HG03064 (cell line): ENCODE data around the gene DSC1.

Experiments
- ATAC-seq: cut with Tn5 transposase; IDR thresholded peaks from one replicate; pipeline ENCODE4 v1.9.1; 2021; ENCODE audit warnings: low read depth; ENCODE audit not compliant: unreplicated experiment

The DSC1 gene, protein sequence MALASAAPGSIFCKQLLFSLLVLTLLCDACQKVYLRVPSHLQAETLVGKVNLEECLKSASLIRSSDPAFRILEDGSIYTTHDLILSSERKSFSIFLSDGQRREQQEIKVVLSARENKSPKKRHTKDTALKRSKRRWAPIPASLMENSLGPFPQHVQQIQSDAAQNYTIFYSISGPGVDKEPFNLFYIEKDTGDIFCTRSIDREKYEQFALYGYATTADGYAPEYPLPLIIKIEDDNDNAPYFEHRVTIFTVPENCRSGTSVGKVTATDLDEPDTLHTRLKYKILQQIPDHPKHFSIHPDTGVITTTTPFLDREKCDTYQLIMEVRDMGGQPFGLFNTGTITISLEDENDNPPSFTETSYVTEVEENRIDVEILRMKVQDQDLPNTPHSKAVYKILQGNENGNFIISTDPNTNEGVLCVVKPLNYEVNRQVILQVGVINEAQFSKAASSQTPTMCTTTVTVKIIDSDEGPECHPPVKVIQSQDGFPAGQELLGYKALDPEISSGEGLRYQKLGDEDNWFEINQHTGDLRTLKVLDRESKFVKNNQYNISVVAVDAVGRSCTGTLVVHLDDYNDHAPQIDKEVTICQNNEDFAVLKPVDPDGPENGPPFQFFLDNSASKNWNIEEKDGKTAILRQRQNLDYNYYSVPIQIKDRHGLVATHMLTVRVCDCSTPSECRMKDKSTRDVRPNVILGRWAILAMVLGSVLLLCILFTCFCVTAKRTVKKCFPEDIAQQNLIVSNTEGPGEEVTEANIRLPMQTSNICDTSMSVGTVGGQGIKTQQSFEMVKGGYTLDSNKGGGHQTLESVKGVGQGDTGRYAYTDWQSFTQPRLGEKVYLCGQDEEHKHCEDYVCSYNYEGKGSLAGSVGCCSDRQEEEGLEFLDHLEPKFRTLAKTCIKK

DNA sequence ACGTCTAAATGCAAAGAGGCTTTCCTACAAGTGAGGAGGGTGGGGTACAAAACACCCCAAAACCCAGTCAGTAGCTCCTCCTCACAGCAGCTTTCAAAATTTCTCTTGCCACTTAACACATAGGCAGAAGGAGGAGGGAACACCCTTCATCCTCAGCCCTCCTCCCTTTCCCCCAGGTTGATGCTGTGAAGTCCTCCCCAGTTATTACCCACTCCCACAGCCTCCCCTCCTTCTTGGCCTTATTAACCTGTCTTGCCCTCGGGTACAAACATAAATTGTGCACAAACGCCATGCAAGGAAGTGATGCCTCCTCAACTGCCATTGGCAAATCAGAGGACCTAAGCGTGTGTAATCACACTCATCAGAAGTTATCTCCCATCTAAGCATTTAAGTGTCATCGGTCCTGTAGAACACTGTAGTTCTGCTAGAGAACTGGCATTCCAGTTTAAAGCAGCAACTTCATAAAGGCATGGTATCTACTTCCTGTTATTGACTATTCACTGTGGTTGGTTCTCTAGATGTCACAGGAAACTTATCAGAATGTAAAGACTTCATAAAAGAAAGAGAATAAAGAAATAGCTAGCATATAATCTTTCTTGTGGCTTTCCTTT lies at the start of gene DSC1:
Gene DSC1, minus strand, starts transcription at position 32 of the 611 bp plus-strand sequence. CDS start 262 bp downstream, outside the sequence.
- ATAC-seq, result no peak

DNA sequence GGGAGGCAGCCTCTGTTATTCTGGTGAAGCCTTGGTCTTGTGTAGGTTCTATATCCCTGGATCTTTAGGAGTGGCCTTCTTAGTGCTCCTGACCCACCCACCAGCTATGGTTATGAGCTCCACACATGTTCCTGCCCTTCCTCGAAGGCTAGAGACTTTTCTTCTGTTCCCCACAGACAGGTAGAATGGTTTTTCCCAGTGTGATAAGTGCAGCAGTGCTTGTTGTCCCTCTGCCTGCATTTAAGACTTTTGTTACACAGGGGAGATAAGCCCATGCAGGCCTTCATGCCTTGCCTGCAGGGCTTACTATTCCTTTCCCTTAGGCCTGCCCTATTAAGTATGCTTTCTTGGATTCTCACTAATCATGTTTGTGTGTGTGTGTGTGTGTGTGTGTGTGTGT lies 48.4 kb upstream of the DSC1 start:
- no peak for ATAC-seq

DNA sequence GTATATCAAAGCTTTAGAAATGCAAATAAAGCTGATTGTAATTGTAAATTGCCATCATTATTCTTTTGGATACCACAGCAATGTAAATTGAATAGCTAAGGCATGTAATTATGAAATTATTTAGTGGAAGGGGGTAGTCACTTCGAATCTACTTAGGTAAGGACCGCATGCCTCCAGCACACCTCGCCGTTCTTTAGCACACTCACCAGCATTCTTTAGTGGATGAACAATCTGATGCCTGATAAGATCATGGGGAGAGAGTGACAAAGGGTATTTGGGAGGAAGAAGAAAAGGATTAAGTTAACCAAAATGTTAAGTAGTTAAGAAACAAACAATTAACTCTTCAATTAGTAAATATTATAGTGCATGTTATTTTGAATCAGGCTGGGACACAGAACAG lies 46.4 kb upstream of the DSC1 start:
- no peak for ATAC-seq

DNA sequence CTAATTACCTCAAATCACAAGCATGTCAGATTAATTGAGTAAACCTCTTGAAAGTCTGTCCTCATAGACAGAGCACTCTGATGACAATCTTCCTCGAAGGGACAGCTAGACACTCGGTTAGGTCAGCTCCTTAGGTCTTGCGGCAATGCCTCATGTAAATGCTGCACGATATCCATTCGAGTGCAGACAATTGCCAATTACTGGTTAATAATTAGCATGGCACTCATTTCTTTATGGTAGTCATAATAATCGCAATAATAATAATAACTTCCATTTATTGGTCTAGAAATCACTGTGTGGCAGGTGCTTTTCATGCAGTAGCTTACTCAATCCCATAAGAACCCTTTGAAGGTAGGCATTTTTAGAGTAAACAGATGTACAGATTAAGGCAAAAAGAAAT lies 44.7 kb upstream of the DSC1 start:
- ATAC-seq, result no peak

DNA sequence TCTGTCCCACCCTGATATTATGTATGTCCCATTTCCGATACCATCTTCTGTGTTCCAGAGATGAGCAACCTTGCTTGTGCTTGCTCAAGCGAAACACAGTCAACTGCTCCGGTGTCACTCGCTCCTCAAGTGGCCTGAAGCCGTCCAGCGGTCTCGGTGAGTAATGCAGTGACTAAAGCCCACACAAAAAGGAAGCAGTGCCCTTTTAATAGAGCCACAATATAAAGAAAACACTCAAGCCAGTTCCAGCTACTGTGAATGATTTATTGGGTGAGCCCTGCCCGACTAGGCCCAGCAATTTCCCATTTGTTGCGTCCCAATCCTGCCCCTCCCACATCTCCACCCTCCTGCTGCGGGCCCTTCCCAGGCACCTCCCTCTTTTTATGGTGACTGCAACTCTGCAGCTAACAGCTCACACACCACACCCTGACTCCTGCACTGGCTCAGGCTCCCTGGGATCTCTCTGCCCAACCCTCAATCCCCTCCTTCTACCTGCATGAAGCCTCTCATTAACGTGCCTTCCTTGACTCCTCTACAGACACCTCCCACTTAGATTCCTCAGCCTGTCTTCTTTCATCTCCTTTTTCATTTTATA lies 44.2 kb upstream of the DSC1 start:
- peak; percentile 86 for ATAC-seq

DNA sequence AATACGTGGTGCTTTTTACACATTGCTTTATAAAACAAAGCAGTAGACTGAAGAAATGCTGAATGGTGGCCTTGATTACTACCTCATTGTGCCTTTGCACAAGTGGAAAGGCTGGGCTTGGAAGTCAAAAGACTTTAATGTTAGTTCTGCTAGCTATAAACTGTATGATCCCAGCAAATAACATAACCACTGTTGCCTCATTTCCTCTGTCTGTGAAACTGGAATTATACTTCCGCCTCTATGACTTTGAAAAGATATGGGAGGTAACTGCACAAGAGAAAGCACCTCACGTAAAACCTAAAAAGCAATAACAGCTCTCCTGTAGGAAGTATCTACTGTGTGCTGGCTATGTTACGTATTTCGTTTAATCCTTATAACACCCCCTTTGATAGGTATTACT lies 43.4 kb upstream of the DSC1 start:
- no peak for ATAC-seq

DNA sequence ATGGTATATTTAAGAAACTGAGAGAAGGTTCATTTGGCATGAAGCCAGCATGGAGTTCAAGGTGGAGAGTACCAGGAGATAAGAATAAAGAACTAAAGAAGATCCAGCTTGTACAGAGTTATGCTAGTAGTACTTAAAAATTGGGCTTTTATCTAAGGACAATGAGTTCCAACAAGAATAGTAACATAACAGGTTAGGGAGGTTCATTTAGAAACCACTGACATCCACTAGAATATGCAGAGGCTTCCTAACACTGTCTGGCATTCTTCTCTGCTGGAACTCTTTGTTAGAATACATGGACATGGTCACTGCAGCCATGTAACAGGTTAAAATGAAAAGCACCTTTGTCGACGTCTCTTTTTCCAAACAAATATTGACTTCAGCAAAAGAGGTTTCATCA lies 42.6 kb upstream of the DSC1 start:
- no peak for ATAC-seq

DNA sequence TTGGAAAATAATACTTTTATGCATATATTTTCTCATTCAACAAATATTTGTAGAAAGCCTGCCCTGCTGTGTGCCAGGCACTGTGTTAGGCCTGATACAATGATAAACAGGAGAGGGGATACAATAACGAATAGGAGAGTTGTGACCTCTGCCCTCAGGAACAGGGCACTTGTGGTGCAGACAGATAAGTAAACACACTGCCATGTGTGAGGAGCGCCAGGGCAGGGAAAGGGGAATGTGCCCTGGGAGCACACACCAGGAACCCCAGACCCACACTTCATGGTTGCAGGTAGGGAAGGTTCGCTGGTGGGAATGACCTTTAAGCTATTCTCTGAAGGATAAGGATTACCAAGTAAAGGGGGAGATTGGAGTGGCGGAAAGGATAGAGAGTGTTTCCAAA lies 42.2 kb upstream of the DSC1 start:
- no peak for ATAC-seq

DNA sequence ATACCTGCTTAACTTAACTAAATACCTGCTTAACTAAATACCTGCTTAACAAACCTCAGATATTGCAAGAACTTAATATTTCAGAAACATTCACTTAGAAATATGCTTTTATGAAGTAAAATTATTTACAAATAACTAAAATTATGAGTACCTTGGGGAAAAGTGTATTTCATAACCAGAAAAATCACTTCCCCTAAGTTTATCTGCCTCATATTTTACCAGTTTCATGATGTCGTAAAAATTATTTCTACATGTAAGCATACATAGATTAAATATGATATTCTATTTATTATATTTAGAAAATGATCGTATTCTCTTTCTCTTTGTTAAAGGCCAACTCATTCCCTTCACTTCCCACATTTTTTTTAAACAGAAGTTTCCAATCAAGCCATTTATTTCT lies 41.5 kb upstream of the DSC1 start:
- ATAC-seq, result no peak

DNA sequence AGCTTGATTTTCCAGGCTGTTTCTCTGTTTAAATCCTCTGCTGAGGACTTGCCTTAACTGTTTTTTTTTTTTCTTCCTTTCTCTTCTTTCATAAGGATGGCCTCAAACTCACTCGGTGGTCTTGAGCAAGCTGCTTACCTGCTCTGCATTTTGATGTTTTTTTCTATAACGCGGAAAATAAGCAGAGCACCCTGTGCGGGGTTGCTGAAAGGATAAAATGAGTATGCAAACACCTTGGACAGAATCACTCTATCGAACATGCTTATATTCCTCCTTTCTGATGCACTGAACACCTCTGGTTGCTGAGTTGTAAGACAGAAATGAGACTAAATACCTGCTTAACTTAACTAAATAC lies 41.1 kb upstream of the DSC1 start:
- no peak for ATAC-seq

DNA sequence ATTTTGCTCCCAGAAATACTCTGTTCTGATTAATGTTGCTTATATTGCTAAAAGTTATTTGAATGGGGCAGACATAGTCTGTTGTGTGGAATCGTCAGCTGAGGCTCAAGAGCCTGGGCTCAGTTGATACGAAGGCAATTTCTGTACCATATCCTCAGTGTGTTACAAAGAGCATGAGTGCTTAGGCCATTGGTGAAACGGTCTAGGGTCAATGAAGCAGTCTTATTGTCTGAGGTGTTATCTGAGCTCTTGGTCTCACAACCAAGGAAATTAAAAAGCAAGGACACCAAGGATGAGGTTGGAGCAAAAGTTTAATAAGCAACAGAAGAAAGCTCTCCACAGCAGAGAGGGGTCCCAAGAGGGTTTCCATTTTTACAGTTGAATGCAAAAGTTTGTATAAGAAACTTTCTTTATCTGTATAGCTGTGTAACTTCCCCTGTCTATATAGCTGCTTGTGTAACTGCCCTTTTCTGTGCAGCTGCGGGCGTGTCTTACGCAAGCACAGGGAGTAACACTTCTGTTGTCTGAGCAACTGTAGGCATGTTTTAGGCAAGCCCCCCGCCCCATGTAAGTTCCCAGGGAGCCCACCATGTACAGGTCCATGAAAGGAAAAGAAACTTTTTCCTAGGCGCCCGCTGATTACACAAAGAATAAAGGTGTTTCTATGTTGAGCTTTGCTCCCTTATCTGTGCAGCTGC lies 40.6 kb upstream of the DSC1 start:
- no peak for ATAC-seq

DNA sequence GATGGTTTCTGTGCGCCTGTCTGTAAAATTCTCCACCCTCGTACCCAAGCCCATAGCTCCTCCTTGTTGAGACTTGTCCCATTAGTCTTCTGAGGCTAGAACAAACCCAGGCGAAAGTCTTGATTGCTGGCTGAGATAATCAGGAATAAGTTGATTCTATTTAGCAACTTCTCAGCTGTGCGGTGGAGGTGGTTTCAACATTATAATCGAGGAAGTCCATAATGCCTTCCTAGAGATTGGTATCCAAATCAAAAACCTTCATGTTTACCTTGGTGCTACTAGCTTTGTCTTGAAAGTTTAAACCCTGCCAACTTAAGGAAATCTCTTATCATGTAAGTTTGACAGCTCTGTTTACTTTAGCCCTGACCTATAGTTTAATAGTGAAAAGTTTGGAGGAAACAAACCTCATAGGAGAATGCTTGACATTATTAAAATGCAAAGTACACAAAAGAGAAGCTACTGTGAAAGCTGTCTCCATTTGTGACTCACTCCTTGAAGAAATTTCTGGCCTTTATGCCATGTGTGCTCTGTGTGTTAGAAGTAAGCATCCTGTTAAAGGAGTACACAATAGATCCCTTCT lies 36.6 kb upstream of the DSC1 start:
- no peak for ATAC-seq

DNA sequence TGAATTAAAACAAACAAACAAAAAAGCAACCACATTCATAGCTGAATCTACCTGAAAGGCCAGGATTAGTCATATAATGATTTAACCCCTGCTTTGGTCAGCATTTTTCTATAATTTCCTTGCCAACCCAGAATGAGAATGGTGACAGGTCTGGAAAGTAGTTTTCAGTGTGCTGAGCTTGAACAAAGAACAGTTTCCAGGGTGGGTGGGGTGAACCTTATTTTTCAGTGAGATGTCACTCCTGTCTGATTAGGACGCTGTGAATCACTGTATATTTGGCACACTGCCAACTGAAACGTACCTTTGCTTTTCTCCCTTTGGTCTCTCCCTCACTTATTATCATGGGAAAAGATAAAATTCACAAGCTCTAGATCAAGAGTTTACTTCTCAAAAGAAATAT lies 35.0 kb upstream of the DSC1 start:
- no peak for ATAC-seq

DNA sequence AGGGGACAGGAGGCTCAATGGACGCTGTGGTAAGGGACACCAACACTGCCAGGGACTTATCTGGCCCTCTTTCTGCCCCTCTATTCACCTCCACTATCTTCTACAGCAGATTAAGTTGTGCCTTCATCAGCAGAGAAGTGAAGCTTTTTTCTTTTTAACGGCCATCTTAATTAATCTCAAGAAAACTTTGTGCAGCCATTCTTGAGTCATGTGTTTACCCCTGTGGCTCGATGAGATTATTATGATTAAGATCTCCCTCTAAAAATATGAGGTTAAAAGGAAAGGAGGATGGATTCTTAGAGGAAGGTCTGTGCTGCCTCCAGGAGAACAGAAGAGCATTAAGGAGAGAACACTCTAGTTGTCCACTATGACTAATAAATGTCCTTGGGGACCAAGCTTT lies 32.4 kb upstream of the DSC1 start:
- ATAC-seq, result no peak

DNA sequence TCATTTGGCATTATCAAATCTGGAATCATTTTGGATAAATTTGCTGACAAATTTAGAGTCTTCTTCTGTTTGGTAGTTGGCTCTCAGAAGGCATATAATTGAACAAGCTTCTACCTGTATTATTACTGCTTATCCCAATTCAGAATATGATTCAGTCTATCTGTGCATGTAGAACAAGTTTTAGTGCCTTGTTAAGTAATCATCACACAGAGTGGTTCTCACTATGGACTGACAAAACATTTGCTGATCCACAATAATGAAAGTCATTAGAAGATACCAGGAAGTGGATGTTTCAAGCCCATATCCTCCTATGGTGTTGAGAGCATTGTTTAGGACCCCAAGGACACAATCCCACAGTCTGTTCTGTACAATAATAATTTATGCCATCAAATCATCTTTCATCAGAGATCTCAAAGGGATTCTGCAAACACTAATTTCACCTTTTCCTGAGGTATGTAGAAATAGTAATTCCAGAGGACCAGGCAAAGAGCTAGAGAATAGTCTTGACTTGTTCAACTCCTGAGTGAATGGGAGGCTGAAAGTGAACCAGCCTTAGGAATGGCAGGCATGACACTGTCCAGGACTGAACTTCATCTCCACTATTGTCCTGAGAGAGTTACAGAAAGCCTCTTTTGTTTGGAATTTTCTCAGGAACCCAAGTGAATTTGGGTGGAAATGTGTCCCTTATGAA lies 29.6 kb upstream of the DSC1 start:
- ATAC-seq, result no peak

DNA sequence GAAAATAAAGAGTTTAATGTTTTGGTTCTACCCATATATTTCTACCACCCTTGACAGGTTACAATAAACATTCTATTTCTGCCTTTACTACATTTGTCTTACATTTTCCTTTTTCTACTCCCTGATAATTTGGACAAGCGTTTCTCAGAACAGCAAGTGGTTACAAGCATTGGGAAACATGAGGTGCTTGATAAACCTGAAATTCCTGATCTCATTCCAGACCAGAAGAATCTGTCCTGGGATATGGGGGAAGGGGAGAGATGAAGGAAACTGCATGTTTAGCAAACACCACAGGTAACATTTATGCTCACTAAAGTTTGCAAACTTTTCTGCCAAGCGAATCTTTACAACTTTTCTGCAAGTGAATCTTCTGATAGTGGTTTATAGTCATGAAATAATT lies 28.3 kb upstream of the DSC1 start:
- ATAC-seq, result no peak

DNA sequence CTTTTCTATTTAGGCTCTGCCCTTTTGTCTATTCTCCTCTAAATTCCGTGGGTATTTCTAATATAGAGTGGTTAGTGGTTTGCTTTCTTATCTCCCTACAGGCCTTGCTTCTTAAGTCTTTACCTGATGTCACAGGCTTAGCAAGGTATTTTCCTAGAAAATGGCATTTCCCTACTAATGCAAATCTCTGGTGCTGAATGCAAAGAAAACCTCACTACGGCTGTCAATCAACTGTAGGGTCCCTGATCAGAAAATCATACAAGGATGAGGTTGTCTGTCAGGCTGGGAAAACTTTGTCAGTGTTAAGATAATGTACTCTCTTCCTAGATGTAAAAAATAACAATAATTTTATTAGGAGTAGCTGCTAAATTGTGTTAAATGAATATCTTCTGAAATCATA lies 27.1 kb upstream of the DSC1 start:
- no peak for ATAC-seq

DNA sequence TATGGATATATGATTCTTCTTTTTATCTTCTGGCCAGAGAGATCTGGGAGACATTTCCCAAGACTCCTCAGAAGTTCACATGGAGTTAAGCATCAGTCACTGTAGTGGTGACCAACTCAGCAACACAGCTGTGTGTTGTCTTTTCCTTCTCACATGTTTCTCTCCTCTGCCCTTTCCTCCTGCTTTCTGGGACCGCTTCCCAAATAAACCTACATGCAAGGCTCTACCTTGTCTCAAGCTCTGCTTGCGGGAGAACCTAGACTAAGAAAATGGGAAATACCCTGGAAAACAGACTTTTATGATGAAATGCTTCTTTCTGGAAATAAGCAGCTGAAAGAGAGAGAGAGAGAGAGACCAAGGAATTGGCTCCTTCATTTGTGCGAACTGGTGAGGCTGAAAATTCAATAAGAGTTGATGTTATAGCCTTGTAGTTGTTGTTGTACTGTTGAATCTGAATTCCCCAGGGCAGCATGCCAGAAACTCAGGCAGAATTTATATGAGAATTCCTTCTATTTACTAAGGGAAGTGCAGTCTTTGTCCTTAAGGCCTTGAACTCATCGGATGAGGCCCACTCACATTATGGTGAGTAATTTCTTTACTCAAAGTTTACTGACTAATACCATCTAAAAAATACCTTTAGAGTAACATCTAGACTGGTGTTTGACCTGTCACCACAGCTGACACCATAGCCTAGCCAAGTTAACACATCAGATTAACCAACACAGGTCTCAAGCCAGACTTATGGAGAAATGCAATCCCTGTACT lies 22.7 kb upstream of the DSC1 start:
- ATAC-seq, result no peak

DNA sequence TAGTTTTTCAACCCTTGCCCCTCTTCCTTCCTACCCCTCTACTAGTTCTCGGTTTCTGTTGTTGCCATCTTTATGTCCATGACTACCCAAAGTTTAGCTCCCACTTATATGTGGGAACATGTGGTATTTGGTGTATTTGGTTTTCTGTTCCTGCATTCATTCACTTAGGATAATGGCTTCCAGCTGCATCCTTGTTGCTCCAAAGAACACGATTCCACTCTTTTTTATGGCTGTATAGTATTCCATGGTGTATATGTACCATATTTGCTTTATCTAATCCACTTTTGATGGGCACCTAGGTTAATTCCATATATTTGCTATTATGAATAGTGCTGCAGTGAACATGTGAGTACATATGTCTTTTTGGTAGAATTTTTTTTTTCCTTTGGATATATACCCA lies 20.6 kb upstream of the DSC1 start:
- ATAC-seq, result no peak
